Stomach (tissue), 9 donors: ENCODE data around the gene CD164L2. TPM values are rescaled to one million over a fixed set of nuclear protein-coding genes. Genes with fewer than 3 reads are reported as not detected.

Experiments
- DNase-seq, 2 donors: peaks; one replicate each; pipeline versions ENCODE4 v3.0.0 to v3.0.0-alpha.2; 2013 to 2019
- H3K27ac ChIP-seq, 5 donors: fragments of 200-600 bp in 4 of 5; sonication (generic) in 4 of 5; one replicate each; pipeline ENCODE4 v1.5.1; 2013 to 2019; ENCODE audit warnings: mild to moderate bottlenecking in 1 of 5, moderate library complexity in 1 of 5
- H3K27me3 ChIP-seq, 3 donors: fragments of 200-600 bp; sonication (generic); one replicate each; pipeline ENCODE4 v1.5.1; 2017 to 2019; ENCODE audit warnings: mixed run types in 1 of 3
- H3K36me3 ChIP-seq, 4 donors: fragments of 200-600 bp; sonication (generic); 1 replicate in 3 of 4; 2 replicates in 1 of 4; pipeline ENCODE4 v1.5.1; 2016 to 2019
- H3K4me1 ChIP-seq, 4 donors: fragments of 200-600 bp; sonication (generic); one replicate each; pipeline ENCODE4 v1.5.1; 2016 to 2019
- H3K4me3 ChIP-seq, 4 donors: fragments of 200-600 bp; sonication (generic) in 3 of 4; one replicate each; pipeline ENCODE4 v1.5.1; 2016 to 2019; ENCODE audit warnings: mild to moderate bottlenecking in 1 of 4
- H3K9me3 ChIP-seq, 4 donors: fragments of 200-600 bp; sonication (generic); one replicate each; pipeline ENCODE4 v1.5.1; 2016 to 2019
- CTCF ChIP-seq, 7 experiments: fragments of 450-650 bp in 4 of 7; fragments of 200-600 bp in 3 of 7; sonication (generic) in 3 of 7; IDR thresholded peaks; one replicate each; pipeline ENCODE4 v1.5.1; 2016 to 2019; ENCODE audit warnings: antibody characterized with exemption in 7 of 7, control low read depth in 2 of 7, mild to moderate bottlenecking in 1 of 7
- EP300 ChIP-seq: sonication (generic); formaldehyde crosslinking; IDR thresholded peaks from one replicate; pipeline ENCODE4 v1.6.1; 2017; ENCODE audit warnings: antibody characterized with exemption
- POLR2A ChIP-seq, 4 donors: fragments of 450-650 bp; IDR thresholded peaks; one replicate each; pipeline ENCODE4 v1.6.1; 2016; ENCODE audit warnings: antibody characterized with exemption in 4 of 4, control low read depth in 2 of 4, mild to moderate bottlenecking in 1 of 4, moderate library complexity in 1 of 4
- POLR2AphosphoS5 ChIP-seq, 3 donors: sonication (generic); formaldehyde crosslinking; IDR thresholded peaks; one replicate each; pipeline ENCODE4 v1.6.1; 2016; ENCODE audit warnings: antibody characterized with exemption in 3 of 3
- WGBS, 5 donors: extraction: QIAGEN DNeasy Blood & Tissue Kit in 3 of 5; methylation state at CpG; one replicate each; pipeline versions ENCODE4 v1.1.5 to v1.1.7; 2013 to 2018; 5-methylcytosine and 5-hydroxymethylcytosine counted together
- intact Hi-C: fragments of 100-400 bp; cut with DNase I; formaldehyde crosslinking; loops from one replicate; pipeline ENCODE4 v1.15.1; 2023; ENCODE audit warnings: low total_unique reads
- polyA plus RNA-seq, 3 donors: library from polyadenylated mRNA; stranded (reverse); fragments of 200-250 nt; gene quantifications; one replicate each; pipeline ENCODE4 v1.2.3, GENCODE V29; 2013
- total RNA-seq, 5 donors: library from RNA; depleted of rRNA; stranded (reverse); fragments of >200 nt; gene quantifications; one replicate each; pipeline versions ENCODE4 v1.1.0 to v1.2.3, GENCODE V29; 2014 to 2016
- donor health status: healthy with polysubstance abuse.
- donor health status: Bipolar disorder and iron deficiency.
- donor health status: healthy.

CD164L2 gene
- total and polyA plus RNA-seq, 8 donors = 1.5 to 8.7 TPM; not detected in 6

- H3K4me3 ChIP-seq = peak overlapping the region; percentile 29 to 47 (median 34)
- H3K36me3 ChIP-seq = peaks cover 43 to 87% (median 81%) of the 10 kb centered on the region in 4 donors
- H3K4me1 ChIP-seq = peaks cover 16 to 40% (median 29%) of the 10 kb centered on the region in 4 donors
- WGBS, 5 donors = 25 to 53% (median 37%) methylated on average over 8 to 37 of the region's 37 CpGs
- DNase-seq = peak; percentile 86 to 91
- H3K27ac ChIP-seq = peak overlapping the region; percentile 45 to 82 (median 69)
- TF ChIP-seq EP300 (no peak), POLR2AphosphoS5 (IDR thresholded peaks at IDR 0.05) (peak in 2 of 3 donors; percentile 68 to 71)
- H3K9me3 ChIP-seq = no peaks in the 10 kb centered on the region
- intact Hi-C loops = loop anchor here (5.0 kb wide), 1 partner anchor 36 kb away; the partner anchor contains the start of gene GPR3
- no peaks in the 10 kb centered on the region for H3K27me3 ChIP-seq
These were observed 26.4 kb downstream of the CD164L2 start for GRCh38 chr1:27356619-27357280.

GRCh38 chr1:27356277-27356618 lies 26.9 kb downstream of the CD164L2 start:
- Histone ChIP-seq H3K9me3 (no peaks in the 10 kb centered on the region), H3K4me1 (peaks cover 16 to 45% (median 30%) of the 10 kb centered on the region in 4 donors), H3K27me3 (no peaks in the 10 kb centered on the region), H3K4me3 (peak overlapping the region; percentile 29 to 47 (median 34)), H3K36me3 (peaks cover 43 to 87% (median 76%) of the 10 kb centered on the region in 4 donors), H3K27ac (peak overlapping the region in 3 of 5 donors; percentile 69 to 82 (median 71))
- intact Hi-C loops = loop anchor here (5.0 kb wide), 1 partner anchor 36 kb away; the partner anchor contains the start of gene GPR3
- DNase-seq = peak in 1 of 2 donors; percentile 13
- 66 to 81% (median 71%) methylated on average over 13 of the region's 13 CpGs for WGBS, 5 donors
- TF ChIP-seq EP300 = no peak
- TF ChIP-seq CTCF (IDR thresholded peaks at IDR 0.05) = no peak
- no peak for TF ChIP-seq POLR2A (IDR thresholded peaks at IDR 0.05)
- no peak for TF ChIP-seq POLR2AphosphoS5 (IDR thresholded peaks at IDR 0.05)

GRCh38 chr1:27355683-27356082 lies 27.4 kb downstream of the CD164L2 start:
- Histone ChIP-seq H3K9me3 (no peaks in the 10 kb centered on the region), H3K4me1 (peaks cover 21 to 48% (median 35%) of the 10 kb centered on the region in 4 donors), H3K36me3 (peaks cover 43 to 87% (median 70%) of the 10 kb centered on the region in 4 donors), H3K27ac (no peak overlapping the region), H3K4me3 (no peak overlapping the region), H3K27me3 (peaks cover 0 to 2% (median 0%) of the 10 kb centered on the region in 3 donors)
- intact Hi-C loops = loop anchor here (5.0 kb wide), 1 partner anchor 37 kb away; the partner anchor contains the start of gene GPR3
- TF ChIP-seq EP300 (no peak), CTCF (IDR thresholded peaks at IDR 0.05) (no peak), POLR2AphosphoS5 (IDR thresholded peaks at IDR 0.05) (no peak), POLR2A (IDR thresholded peaks at IDR 0.05) (no peak)
- DNase-seq = no peak
- WGBS, 5 donors = 85 to 92% (median 89%) methylated on average over 5 of the region's 5 CpGs

- H3K27ac ChIP-seq = no peak overlapping the region
- H3K4me1 ChIP-seq = peaks cover 24 to 58% (median 50%) of the 10 kb centered on the region in 4 donors
- no peak overlapping the region for H3K4me3 ChIP-seq
- intact Hi-C loops = no loop called here
- H3K27me3 ChIP-seq = peaks cover 0 to 16% (median 0%) of the 10 kb centered on the region in 3 donors
- H3K36me3 ChIP-seq = peaks cover 34 to 76% (median 52%) of the 10 kb centered on the region in 4 donors
- TF ChIP-seq EP300 = no peak
- TF ChIP-seq CTCF (IDR thresholded peaks at IDR 0.05) = no peak
- TF ChIP-seq POLR2A (IDR thresholded peaks at IDR 0.05) = no peak
- TF ChIP-seq POLR2AphosphoS5 (IDR thresholded peaks at IDR 0.05) = no peak
- H3K9me3 ChIP-seq = no peaks in the 10 kb centered on the region
- DNase-seq = no peak
- 71 to 92% (median 87%) methylated on average over 3 of the region's 3 CpGs for WGBS, 5 donors
These were observed 29.5 kb downstream of the CD164L2 start for GRCh38 chr1:27353629-27354028.
